Esophagus (tissue), 2 donors: ENCODE results near the gene MRPL58. TPM values are rescaled to one million over a fixed set of nuclear protein-coding genes. Genes with fewer than 3 reads are reported as not detected.
A peak's percentile ranks its signal among the peaks of the same experiment; 100 is the strongest.

Experiments used
- H3K27ac ChIP-seq, 2 donors: one replicate each; pipeline ENCODE4 v1.5.1; 2013; ENCODE audit warnings: low read depth in 2 of 2, mild to moderate bottlenecking in 2 of 2, inconsistent platforms in 1 of 2, low read length in 1 of 2, moderate library complexity in 1 of 2
- H3K27me3 ChIP-seq, 2 donors: one replicate each; pipeline ENCODE4 v1.6.1; 2013; ENCODE audit warnings: low read length in 2 of 2, control low read depth in 1 of 2, mild to moderate bottlenecking in 1 of 2; ENCODE audit not compliant: insufficient read depth in 2 of 2, control insufficient read depth in 1 of 2
- H3K36me3 ChIP-seq, 2 donors: one replicate each; pipeline ENCODE4 v1.6.1; 2013; ENCODE audit warnings: low read length in 1 of 2; ENCODE audit not compliant: control insufficient read depth in 2 of 2, insufficient read depth in 2 of 2
- H3K4me1 ChIP-seq, 2 donors: one replicate each; pipeline ENCODE4 v1.6.1; 2013; ENCODE audit warnings: low read length in 1 of 2; ENCODE audit not compliant: control insufficient read depth in 2 of 2, insufficient read depth in 2 of 2
- H3K4me3 ChIP-seq, 2 donors: one replicate each; pipeline ENCODE4 v1.5.1; 2013; ENCODE audit warnings: low read length in 2 of 2, mild to moderate bottlenecking in 2 of 2, low read depth in 1 of 2, moderate library complexity in 1 of 2
- H3K9me3 ChIP-seq, 2 donors: one replicate each; pipeline ENCODE4 v1.6.1; 2013; ENCODE audit warnings: mild to moderate bottlenecking in 2 of 2, low read depth in 1 of 2, low read length in 1 of 2, moderate library complexity in 1 of 2; ENCODE audit not compliant: control insufficient read depth in 2 of 2, insufficient read depth in 1 of 2
- WGBS, 2 donors: extraction: QIAGEN DNeasy Blood & Tissue Kit; methylation state at CpG; one replicate each; pipeline ENCODE4 v1.1.7; 2013; 5-methylcytosine and 5-hydroxymethylcytosine counted together
- polyA plus RNA-seq, 2 donors: library from polyadenylated mRNA; stranded (reverse); fragments of 200-250 nt; gene quantifications; one replicate each; pipeline ENCODE4 v1.2.3, GENCODE V29; 2013
- donor health status: healthy with polysubstance abuse.
- donor health status: Bipolar disorder and iron deficiency.

The MRPL58 gene
- polyA plus RNA-seq, 2 donors = 31.8 to 42.4 TPM

DNA sequence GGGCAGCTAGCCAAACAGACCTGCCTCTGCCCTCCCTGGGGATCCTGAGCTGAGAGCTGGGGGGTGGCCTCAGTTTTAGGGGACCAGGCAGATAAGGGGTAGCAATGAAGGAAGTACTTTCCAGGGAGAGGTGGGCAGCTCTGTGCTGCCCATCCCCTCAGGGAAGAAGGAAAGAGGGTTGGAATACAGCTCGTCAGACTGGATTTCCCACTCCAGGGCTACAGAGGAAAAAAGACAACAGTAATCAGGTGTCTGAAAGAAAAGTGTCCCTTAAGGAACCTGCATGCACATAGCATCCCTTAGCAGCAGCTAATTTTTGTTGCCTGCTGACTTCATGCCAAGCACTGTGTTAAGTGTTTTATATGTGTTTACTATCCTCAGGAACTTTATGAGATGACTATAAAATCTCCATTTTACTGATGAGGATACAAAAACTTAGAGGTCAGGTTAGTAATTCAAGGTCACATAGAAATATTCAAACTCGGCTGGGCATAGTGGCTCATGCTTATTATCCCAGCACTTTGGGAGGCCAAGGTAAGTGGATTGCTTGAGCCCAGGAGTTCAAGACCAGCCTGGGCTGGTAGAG, 3.2 kb upstream of the MRPL58 start:
- no peaks in the 10 kb centered on the region for H3K9me3 ChIP-seq
- no peak overlapping the region for H3K4me3 ChIP-seq
- no peak overlapping the region for H3K27ac ChIP-seq
- H3K36me3 ChIP-seq = peaks cover 0 to 6% of the 10 kb centered on the region in 2 donors
- peaks cover 3 to 5% of the 10 kb centered on the region in 2 donors for H3K4me1 ChIP-seq
- no peaks in the 10 kb centered on the region for H3K27me3 ChIP-seq
- WGBS, 2 donors = 57 to 66% methylated on average over 2 of the region's 2 CpGs

GRCh38 chr17:75010683-75011400, 1.6 kb upstream of the MRPL58 start:
- H3K27me3 ChIP-seq = no peaks in the 10 kb centered on the region
- H3K9me3 ChIP-seq = no peaks in the 10 kb centered on the region
- peak overlapping the region in 1 of 2 donors; percentile 63 for H3K27ac ChIP-seq
- H3K4me1 ChIP-seq = peaks cover 3 to 5% of the 10 kb centered on the region in 2 donors
- H3K4me3 ChIP-seq = no peak overlapping the region
- no peaks in the 10 kb centered on the region for H3K36me3 ChIP-seq
- 54 to 80% methylated on average over 8 of the region's 8 CpGs for WGBS, 2 donors

- Histone ChIP-seq H3K4me3 (peak overlapping the region in 1 of 2 donors; percentile 76), H3K36me3 (peaks cover 0 to under 1% of the 10 kb centered on the region in 2 donors), H3K27ac (peak overlapping the region; percentile 83 to 84), H3K27me3 (no peaks in the 10 kb centered on the region), H3K4me1 (peaks cover 3 to 5% of the 10 kb centered on the region in 2 donors), H3K9me3 (no peaks in the 10 kb centered on the region)
- 30 to 50% methylated on average over 13 of the region's 13 CpGs for WGBS, 2 donors
These were observed 922 bp upstream of the MRPL58 start for GRCh38 chr17:75011401-75012095.

DNA sequence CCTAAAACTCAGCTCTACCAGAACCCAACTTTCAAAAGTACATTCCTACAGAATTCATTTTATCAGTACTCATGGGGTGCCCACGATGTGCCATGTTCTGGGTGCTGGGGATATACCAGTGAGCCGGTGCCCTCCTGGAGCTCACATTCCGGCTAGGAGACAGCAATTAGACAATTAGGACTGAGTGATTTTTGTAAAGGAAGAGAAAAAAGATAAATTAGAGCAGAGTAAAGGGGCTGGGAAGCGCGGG, 449 bp upstream of the MRPL58 start:
- Histone ChIP-seq H3K27ac (peak overlapping the region; percentile 83 to 84), H3K27me3 (no peaks in the 10 kb centered on the region), H3K9me3 (no peaks in the 10 kb centered on the region), H3K4me3 (peak overlapping the region; percentile 76 to 89), H3K36me3 (peaks cover 0 to 2% of the 10 kb centered on the region in 2 donors), H3K4me1 (peaks cover 3 to 5% of the 10 kb centered on the region in 2 donors)
- WGBS, 2 donors = 15 to 23% methylated on average over 5 of the region's 5 CpGs

DNA sequence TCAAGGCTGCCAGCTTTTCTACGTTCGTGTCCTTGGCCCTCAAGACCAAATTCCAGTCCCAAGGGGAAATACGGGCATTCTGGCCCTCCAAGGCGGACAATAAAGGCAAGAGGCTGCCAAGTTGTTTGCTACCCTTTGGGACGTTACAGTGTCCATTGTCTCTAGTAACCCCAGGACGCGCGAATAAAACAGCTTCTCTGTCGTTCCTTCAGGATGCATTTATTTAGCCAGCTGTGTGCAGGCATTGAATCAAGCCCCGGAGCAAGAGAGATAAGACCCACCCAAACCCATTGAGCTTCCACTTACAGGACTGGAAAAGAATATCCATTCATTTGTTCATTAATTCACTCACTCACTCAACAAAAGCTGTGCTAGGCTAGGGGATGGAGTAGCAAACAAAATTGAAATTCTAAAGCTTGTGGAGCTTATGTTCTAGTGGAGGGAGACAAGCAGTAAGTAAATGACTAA, 656 bp downstream of the MRPL58 start:
- 1 to 2% methylated on average over 10 of the region's 10 CpGs for whole genome bisulfite sequencing, 2 donors
- peak overlapping the region; percentile 83 to 84 for H3K27ac ChIP-seq

DNA sequence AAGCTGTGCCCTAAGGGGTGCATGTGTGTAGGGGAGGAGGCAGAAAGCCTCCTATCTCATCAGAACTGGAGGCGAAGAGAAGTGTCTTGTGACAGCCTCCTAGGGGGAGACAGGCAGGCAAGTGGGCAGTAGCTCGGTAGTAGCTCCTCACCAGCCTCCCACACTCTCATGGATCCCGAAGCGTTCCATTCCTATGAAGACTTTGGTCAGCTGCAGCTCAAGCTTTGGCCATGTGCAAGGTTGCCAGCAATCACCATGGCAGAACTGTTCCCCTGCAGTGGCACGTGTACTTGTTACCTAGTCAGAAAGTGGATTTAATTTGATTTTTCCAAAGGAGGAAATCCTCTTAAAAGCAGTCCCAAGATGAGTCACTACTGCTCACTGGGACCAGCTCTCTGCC, 6.7 kb downstream of the MRPL58 start:
- H3K9me3 ChIP-seq = no peaks in the 10 kb centered on the region
- H3K4me1 ChIP-seq = no peaks in the 10 kb centered on the region
- 88 to 91% methylated on average over 5 of the region's 5 CpGs for WGBS, 2 donors
- H3K4me3 ChIP-seq = no peak overlapping the region
- H3K27ac ChIP-seq = no peak overlapping the region
- H3K36me3 ChIP-seq = peaks cover 0 to 10% of the 10 kb centered on the region in 2 donors
- no peaks in the 10 kb centered on the region for H3K27me3 ChIP-seq

More for the DNA sequence above, 656 bp downstream of the MRPL58 start:
- Histone ChIP-seq H3K4me3 (peak overlapping the region; percentile 76 to 89), H3K4me1 (peaks cover 3 to 5% of the 10 kb centered on the region in 2 donors), H3K27me3 (no peaks in the 10 kb centered on the region), H3K36me3 (peaks cover 0 to 2% of the 10 kb centered on the region in 2 donors), H3K9me3 (no peaks in the 10 kb centered on the region)

GRCh38 chr17:75019710-75020109, 7.2 kb downstream of the MRPL58 start:
- 88 to 98% methylated on average over 3 of the region's 3 CpGs for WGBS, 2 donors

GRCh38 chr17:75020331-75021110, 8.1 kb downstream of the MRPL58 start:
- H3K36me3 ChIP-seq = peaks cover 0 to 10% of the 10 kb centered on the region in 2 donors
- H3K4me3 ChIP-seq = no peak overlapping the region
- no peaks in the 10 kb centered on the region for H3K27me3 ChIP-seq
- WGBS, 2 donors = 85 to 86% methylated on average over 19 of the region's 19 CpGs
- H3K4me1 ChIP-seq = no peaks in the 10 kb centered on the region
- no peak overlapping the region for H3K27ac ChIP-seq
- no peaks in the 10 kb centered on the region for H3K9me3 ChIP-seq

More at GRCh38 chr17:75019710-75020109, 7.2 kb downstream of the MRPL58 start:
- H3K36me3 ChIP-seq = peaks cover 0 to 10% of the 10 kb centered on the region in 2 donors
- no peaks in the 10 kb centered on the region for H3K9me3 ChIP-seq
- no peak overlapping the region for H3K4me3 ChIP-seq
- H3K4me1 ChIP-seq = no peaks in the 10 kb centered on the region
- no peak overlapping the region for H3K27ac ChIP-seq
- no peaks in the 10 kb centered on the region for H3K27me3 ChIP-seq

DNA sequence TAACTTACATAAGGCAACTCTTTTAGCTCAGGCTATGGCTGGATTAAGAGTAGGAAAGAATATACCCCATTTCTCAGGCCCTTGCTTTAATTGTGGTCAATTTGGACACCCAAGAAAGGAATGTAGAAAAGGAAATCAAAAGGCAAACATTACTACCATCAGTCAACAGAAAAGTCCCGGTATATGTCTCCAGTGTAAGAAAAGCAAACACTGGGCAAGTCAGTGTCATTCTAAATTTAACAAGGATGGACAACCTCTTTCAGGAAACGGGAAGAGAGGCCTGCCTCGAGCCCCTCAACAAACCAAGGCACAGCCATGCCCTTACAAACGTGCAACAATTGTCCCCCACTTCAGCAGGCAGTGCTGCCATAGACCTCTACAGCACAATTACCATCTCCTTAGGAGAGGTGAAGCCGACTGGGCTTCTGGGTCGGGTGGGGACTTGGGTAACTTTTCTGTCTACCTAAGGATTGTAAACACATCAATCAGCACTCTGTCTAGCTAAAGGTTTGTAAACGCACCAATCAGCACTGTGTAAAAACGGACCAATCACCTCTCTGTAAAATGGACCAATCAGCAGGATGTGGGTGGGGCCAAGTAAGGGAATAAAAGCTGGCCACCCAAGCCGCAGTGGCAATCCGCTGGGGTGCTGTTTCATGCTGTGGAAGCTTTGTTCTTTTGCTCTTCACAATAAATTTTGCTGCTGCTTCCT, 12.4 kb downstream of the MRPL58 start:
- no peaks in the 10 kb centered on the region for H3K4me1 ChIP-seq
- 87 to 89% methylated on average over 10 of the region's 10 CpGs for WGBS, 2 donors
- H3K36me3 ChIP-seq = peaks cover 0 to 8% of the 10 kb centered on the region in 2 donors
- H3K9me3 ChIP-seq = no peaks in the 10 kb centered on the region
- H3K4me3 ChIP-seq = no peak overlapping the region
- H3K27me3 ChIP-seq = no peaks in the 10 kb centered on the region
- no peak overlapping the region for H3K27ac ChIP-seq
